Body of pancreas (tissue), 4 donors: Measurements from ENCODE around the gene ZNF281.

Source experiments
- CTCF ChIP-seq, 7 experiments: fragments of 450-650 bp in 4 of 7; fragments of 200-600 bp in 3 of 7; sonication (generic) in 3 of 7; IDR thresholded peaks; one replicate each; pipeline ENCODE4 v1.5.1; 2016 to 2019; ENCODE audit warnings: antibody characterized with exemption in 7 of 7
- POLR2A ChIP-seq, 3 donors: fragments of 450-650 bp; IDR thresholded peaks; one replicate each; pipeline ENCODE4 v1.6.1; 2016; ENCODE audit warnings: antibody characterized with exemption in 3 of 3, mild to moderate bottlenecking in 2 of 3

- TF ChIP-seq CTCF (IDR thresholded peaks at IDR 0.05) (no peak), POLR2A (IDR thresholded peaks at IDR 0.05) (no peak)
These were observed 43.7 kb upstream of the ZNF281 start for GRCh38 chr1:200453553-200453905.
